OCI-LY1 (cell line): Measurements from ENCODE around the gene PAWR.

Experiments
- H2AFZ ChIP-seq: fragments of 200-600 bp; sonication (generic), shearing (Covaris generic); 2 replicates; pipeline ENCODE4 v1.6.0; 2014; ENCODE audit warnings: antibody characterized with exemption, mild to moderate bottlenecking, low read length
- H3F3A ChIP-seq: fragments of 200-600 bp; sonication (generic), shearing (Covaris generic); 2 replicates; pipeline ENCODE4 v1.6.0; 2014; ENCODE audit warnings: mild to moderate bottlenecking, antibody characterized with exemption, low read length, moderate library complexity; ENCODE audit not compliant: insufficient read depth
- H3K27ac ChIP-seq: fragments of 200-600 bp; sonication (generic); 2 replicates; pipeline ENCODE4 v1.5.1; 2014; ENCODE audit warnings: low read length, mixed run types, mild to moderate bottlenecking, low read depth; ENCODE audit not compliant: poor library complexity, severe bottlenecking
- H3K27me3 ChIP-seq: fragments of 200-600 bp; sonication (generic); 2 replicates; pipeline ENCODE4 v1.6.0; 2014; ENCODE audit warnings: antibody characterized with exemption, mild to moderate bottlenecking, low read length, moderate library complexity; ENCODE audit not compliant: insufficient read depth
- H3K36me3 ChIP-seq: fragments of 200-600 bp; sonication (generic); 2 replicates; pipeline ENCODE4 v1.6.1; 2014; ENCODE audit warnings: mild to moderate bottlenecking, antibody characterized with exemption, low read length, moderate library complexity, mixed read lengths; ENCODE audit not compliant: insufficient read depth
- H3K4me1 ChIP-seq: fragments of 200-600 bp; sonication (generic); 2 replicates; pipeline ENCODE4 v1.5.1; 2014; ENCODE audit warnings: mild to moderate bottlenecking, low read length, moderate library complexity; ENCODE audit not compliant: insufficient read depth, severe bottlenecking
- H3K4me2 ChIP-seq: fragments of 200-600 bp; sonication (generic), shearing (Covaris generic); 2 replicates; pipeline ENCODE4 v1.6.1; 2014; ENCODE audit warnings: low read length
- H3K4me3 ChIP-seq: fragments of 200-600 bp; sonication (generic); 2 replicates; pipeline ENCODE4 v1.5.1; 2014; ENCODE audit warnings: low read length, low read depth, mild to moderate bottlenecking, mixed read lengths; ENCODE audit not compliant: poor library complexity, severe bottlenecking
- H3K79me2 ChIP-seq: fragments of 200-600 bp; shearing (Covaris generic); 2 replicates; pipeline ENCODE4 v1.6.1; 2016; ENCODE audit warnings: mixed run types, low read length, mixed read lengths; ENCODE audit not compliant: insufficient read depth
- H3K9ac ChIP-seq: fragments of 200-600 bp; sonication (generic), shearing (Covaris generic); 2 replicates; pipeline ENCODE4 v1.6.1; 2014; ENCODE audit warnings: mild to moderate bottlenecking, low read length, mixed read lengths
- H3K9me2 ChIP-seq: fragments of 200-600 bp; sonication (generic), shearing (Covaris generic); 2 replicates; pipeline ENCODE4 v1.6.1; 2014; ENCODE audit warnings: low read depth, mild to moderate bottlenecking, low read length, mixed read lengths
- H3K9me3 ChIP-seq: fragments of 200-600 bp; shearing (Covaris generic); 2 replicates; pipeline ENCODE4 v1.6.1; 2014; ENCODE audit warnings: low read length, mixed read lengths
- H4K20me1 ChIP-seq: fragments of 200-600 bp; sonication (generic), shearing (Covaris generic); 2 replicates; pipeline ENCODE4 v1.6.0; 2016; ENCODE audit warnings: mild to moderate bottlenecking, low read length; ENCODE audit not compliant: insufficient read depth
- EZH2 ChIP-seq: fragments of 200-600 bp; sonication (generic), shearing (Covaris generic); IDR thresholded peaks from 2 replicates; pipeline ENCODE4 v1.8.0; 2017; ENCODE audit warnings: borderline replicate concordance, mixed run types, mild to moderate bottlenecking, antibody characterized with exemption, low read length, moderate library complexity, mixed read lengths
- TF ChIP-seq, protein P1 (sequence below): fragments of 200-600 bp; sonication (generic), shearing (Covaris generic); IDR thresholded peaks from 2 replicates; pipeline ENCODE4 v1.5.1; 2017; ENCODE audit warnings: mild to moderate bottlenecking, antibody characterized with exemption, low read length, moderate library complexity, mixed read lengths

PAWR gene

DNA sequence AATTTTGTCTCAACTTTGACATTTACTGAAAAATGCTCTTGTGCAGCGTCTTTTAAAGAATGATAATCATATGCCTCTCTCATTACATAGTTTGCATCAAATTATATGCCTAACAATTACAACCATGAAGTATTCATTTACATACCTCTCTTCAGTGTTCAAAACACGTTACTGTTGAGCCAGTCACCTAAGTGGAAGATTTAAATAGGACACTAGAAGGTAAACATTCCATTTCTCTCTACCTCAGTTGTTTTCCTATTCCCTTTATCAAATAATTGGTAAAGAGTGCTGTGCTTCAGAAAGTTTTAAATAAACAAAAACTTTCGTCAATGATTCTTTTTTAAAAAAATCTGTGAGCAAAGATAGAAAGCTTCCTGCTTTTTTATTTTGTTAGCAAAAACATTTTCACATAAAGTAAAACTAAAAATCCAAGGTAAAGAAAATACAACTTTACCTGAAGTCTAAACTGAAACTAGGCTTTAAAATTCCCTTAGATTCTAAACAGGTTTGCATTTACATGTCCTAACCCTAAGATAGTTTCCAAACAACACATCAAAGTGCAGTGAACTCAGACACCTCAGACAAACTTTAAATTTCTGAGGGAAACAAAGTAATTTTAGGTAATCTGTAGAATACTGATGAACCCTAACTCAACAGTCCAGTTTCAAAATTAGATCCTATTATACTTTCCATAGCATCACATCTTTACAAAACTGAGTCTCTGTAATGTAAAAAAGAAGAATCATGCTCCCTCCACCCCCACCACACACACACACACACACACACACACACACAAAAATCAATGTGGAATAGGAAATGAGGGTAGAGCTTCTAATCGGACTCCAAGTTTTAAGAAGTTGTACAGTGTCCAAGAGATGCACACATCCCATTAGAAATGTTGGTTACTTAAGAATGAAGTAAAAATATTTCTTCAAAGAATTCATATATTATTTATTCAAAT lies 46.2 kb downstream of the PAWR start:
- Histone ChIP-seq H3K9ac (no peak overlapping the region), H3K36me3 (peaks cover 20% of the 10 kb centered on the region), H3K9me2 (no peaks in the 10 kb centered on the region), H2AFZ (no peak overlapping the region), H3K27ac (no peak overlapping the region), H3K4me2 (no peak overlapping the region; the same call in 1 of the 2 replicates), H4K20me1 (no peaks in the 10 kb centered on the region), H3K9me3 (no peaks in the 10 kb centered on the region), H3K4me1 (peaks cover 28% of the 10 kb centered on the region), H3K79me2 (peaks cover 67% of the 10 kb centered on the region), H3K4me3 (no peak overlapping the region), H3K27me3 (no peaks in the 10 kb centered on the region), H3F3A (no peaks in the 10 kb centered on the region)
- TF ChIP-seq, protein P1, sequence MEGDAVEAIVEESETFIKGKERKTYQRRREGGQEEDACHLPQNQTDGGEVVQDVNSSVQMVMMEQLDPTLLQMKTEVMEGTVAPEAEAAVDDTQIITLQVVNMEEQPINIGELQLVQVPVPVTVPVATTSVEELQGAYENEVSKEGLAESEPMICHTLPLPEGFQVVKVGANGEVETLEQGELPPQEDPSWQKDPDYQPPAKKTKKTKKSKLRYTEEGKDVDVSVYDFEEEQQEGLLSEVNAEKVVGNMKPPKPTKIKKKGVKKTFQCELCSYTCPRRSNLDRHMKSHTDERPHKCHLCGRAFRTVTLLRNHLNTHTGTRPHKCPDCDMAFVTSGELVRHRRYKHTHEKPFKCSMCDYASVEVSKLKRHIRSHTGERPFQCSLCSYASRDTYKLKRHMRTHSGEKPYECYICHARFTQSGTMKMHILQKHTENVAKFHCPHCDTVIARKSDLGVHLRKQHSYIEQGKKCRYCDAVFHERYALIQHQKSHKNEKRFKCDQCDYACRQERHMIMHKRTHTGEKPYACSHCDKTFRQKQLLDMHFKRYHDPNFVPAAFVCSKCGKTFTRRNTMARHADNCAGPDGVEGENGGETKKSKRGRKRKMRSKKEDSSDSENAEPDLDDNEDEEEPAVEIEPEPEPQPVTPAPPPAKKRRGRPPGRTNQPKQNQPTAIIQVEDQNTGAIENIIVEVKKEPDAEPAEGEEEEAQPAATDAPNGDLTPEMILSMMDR: no peak
- TF ChIP-seq EZH2: no peak

GRCh38 chr12:79643821-79644220 lies 46.9 kb downstream of the PAWR start:
- Histone ChIP-seq H3K9me2 (no peaks in the 10 kb centered on the region), H3K4me1 (peaks cover 28% of the 10 kb centered on the region), H3K4me2 (no peak overlapping the region), H3K9ac (no peak overlapping the region), H3F3A (no peaks in the 10 kb centered on the region), H4K20me1 (no peaks in the 10 kb centered on the region), H3K36me3 (peaks cover 17% of the 10 kb centered on the region), H2AFZ (no peak overlapping the region), H3K27ac (no peak overlapping the region), H3K9me3 (no peaks in the 10 kb centered on the region), H3K79me2 (peaks cover 64% of the 10 kb centered on the region), H3K27me3 (no peaks in the 10 kb centered on the region), H3K4me3 (no peak overlapping the region)
- TF ChIP-seq, protein P1: no peak
- TF ChIP-seq EZH2: no peak

DNA sequence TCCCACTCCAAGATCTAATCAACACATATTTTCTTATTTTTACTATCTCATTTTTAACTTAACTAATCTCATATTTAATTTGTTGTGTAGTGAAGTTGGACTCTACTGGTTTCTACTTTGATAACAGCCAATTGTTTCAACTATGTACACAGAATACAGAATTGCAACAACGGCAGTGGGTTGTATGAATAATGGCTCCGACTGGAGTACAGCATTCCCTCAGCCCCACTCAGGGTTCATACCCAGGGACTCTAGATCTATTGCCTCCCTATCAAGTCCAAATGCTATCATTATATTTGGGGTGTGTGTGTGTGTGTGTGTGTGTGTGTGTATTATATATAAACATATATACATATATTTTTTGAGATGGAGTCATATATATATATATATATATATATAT lies 52.3 kb downstream of the PAWR start:
- peaks cover 47% of the 10 kb centered on the region for H3K79me2 ChIP-seq
- no peaks in the 10 kb centered on the region for H3F3A ChIP-seq

More for the DNA sequence above, 52.3 kb downstream of the PAWR start:
- TF ChIP-seq, protein P1: no peak
- no peak for TF ChIP-seq EZH2
- H3K4me3 ChIP-seq: no peak overlapping the region
- peaks cover 13% of the 10 kb centered on the region for H3K36me3 ChIP-seq
- peaks cover 2% of the 10 kb centered on the region for H3K4me1 ChIP-seq
- H3K27ac ChIP-seq: no peak overlapping the region
- H3K9me2 ChIP-seq: no peaks in the 10 kb centered on the region
- no peak overlapping the region for H3K4me2 ChIP-seq
- no peak overlapping the region for H2AFZ ChIP-seq
- no peaks in the 10 kb centered on the region for H4K20me1 ChIP-seq
- H3K9me3 ChIP-seq: no peaks in the 10 kb centered on the region
- no peaks in the 10 kb centered on the region for H3K27me3 ChIP-seq
- no peak overlapping the region for H3K9ac ChIP-seq
